Neural progenitor cell (in vitro differentiated cells): ENCODE data around the gene SAMMSON.

ENCODE experiments used
- EZH2 ChIP-seq: fragments of 200-600 bp; sonication (generic); IDR thresholded peaks from 2 replicates; pipeline ENCODE4 v1.6.1; 2017; ENCODE audit warnings: antibody characterized with exemption, mild to moderate bottlenecking, moderate library complexity
- EZH2phosphoT487 ChIP-seq: fragments of 200-600 bp; sonication (generic); IDR thresholded peaks from 2 replicates; pipeline ENCODE4 v1.6.1; 2017; ENCODE audit warnings: antibody characterized with exemption
- TF ChIP-seq, protein P1 (sequence below): fragments of 200-600 bp; sonication (generic); IDR thresholded peaks from 2 replicates; pipeline ENCODE4 v1.5.1; 2017; ENCODE audit warnings: antibody characterized with exemption, mild to moderate bottlenecking

DNA sequence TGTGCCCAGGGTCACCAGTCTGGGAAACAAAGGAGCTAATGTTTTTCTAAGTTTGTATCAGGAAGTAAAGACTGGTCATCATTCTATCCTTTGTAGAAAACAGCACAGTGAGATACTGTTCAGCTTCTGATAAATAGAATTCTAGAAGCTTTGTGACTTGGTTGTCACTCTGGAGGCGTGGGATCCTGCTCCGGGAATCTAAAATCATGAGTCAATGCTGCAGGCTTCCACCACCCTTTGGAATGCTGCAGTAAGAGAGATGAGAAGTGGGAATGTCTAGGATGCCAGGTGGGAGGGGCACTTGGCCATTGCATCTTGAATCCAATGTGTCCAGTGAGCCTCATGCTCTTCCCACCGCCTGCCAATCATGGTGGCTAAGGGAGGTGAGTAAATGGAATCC lies 40.9 kb downstream of the SAMMSON start:
- TF ChIP-seq, protein P1, sequence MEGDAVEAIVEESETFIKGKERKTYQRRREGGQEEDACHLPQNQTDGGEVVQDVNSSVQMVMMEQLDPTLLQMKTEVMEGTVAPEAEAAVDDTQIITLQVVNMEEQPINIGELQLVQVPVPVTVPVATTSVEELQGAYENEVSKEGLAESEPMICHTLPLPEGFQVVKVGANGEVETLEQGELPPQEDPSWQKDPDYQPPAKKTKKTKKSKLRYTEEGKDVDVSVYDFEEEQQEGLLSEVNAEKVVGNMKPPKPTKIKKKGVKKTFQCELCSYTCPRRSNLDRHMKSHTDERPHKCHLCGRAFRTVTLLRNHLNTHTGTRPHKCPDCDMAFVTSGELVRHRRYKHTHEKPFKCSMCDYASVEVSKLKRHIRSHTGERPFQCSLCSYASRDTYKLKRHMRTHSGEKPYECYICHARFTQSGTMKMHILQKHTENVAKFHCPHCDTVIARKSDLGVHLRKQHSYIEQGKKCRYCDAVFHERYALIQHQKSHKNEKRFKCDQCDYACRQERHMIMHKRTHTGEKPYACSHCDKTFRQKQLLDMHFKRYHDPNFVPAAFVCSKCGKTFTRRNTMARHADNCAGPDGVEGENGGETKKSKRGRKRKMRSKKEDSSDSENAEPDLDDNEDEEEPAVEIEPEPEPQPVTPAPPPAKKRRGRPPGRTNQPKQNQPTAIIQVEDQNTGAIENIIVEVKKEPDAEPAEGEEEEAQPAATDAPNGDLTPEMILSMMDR, result no peak
- no peak for TF ChIP-seq EZH2phosphoT487
- TF ChIP-seq EZH2, result no peak
